PC-9 (cell line): ENCODE data around the gene ELF4. TPM values are rescaled to one million over a fixed set of nuclear protein-coding genes. Genes with fewer than 3 reads are reported as not detected.

Source experiments
- BruUV-seq: library from RNA; stranded (reverse); fragments of 400-500 nt; replicated peaks from 2 replicates; lab custom pipeline; 2021; lab: Mats Ljungman, UMichigan
- CTCF ChIA-PET: fragments of 300-600 bp; sonication (Branson Sonifier 250); formaldehyde crosslinking; loops from one replicate; lab custom pipeline; 2022; ENCODE audit warnings: antibody characterized with exemption; lab: Charles Lee
- POLR2A ChIA-PET: fragments of 300-600 bp; sonication (Branson Sonifier 250); formaldehyde crosslinking; loops from one replicate; lab custom pipeline; 2022; ENCODE audit warnings: antibody characterized with exemption; ENCODE audit not compliant: unreplicated experiment; lab: Charles Lee
- DNase-seq, 2 experiments: peaks; one replicate each; pipeline versions ENCODE4 v3.0.0 to v3.0.0-alpha.2; 2015 to 2022; ENCODE audit warnings: mixed read lengths in 1 of 2
- H2AFZ ChIP-seq: fragments of 200-600 bp; sonication (generic); 2 replicates; pipeline ENCODE4 v1.8.1; 2017; ENCODE audit warnings: antibody characterized with exemption
- H3F3A ChIP-seq: fragments of 200-600 bp; sonication (generic); 2 replicates; pipeline ENCODE4 v1.8.1; 2017; ENCODE audit warnings: antibody characterized with exemption, mild to moderate bottlenecking, low read depth; ENCODE audit not compliant: insufficient read depth
- H3K27ac ChIP-seq: fragments of 200-600 bp; sonication (generic); 2 replicates; pipeline ENCODE4 v1.6.1; 2016; ENCODE audit warnings: mixed run types
- H3K27me3 ChIP-seq: fragments of 200-600 bp; sonication (generic); 2 replicates; pipeline ENCODE4 v1.6.1; 2016; ENCODE audit warnings: low read depth, mixed run types; ENCODE audit not compliant: insufficient read depth
- H3K36me3 ChIP-seq: fragments of 200-600 bp; sonication (generic); 2 replicates; pipeline ENCODE4 v1.6.1; 2016; ENCODE audit warnings: low read depth, mixed run types
- H3K4me1 ChIP-seq: fragments of 200-600 bp; sonication (generic); replicated peaks from 2 replicates; pipeline ENCODE4 v1.6.1; 2016; ENCODE audit warnings: mixed run types; ENCODE audit not compliant: insufficient read depth
- H3K4me2 ChIP-seq: fragments of 200-600 bp; sonication (generic); 2 replicates; pipeline ENCODE4 v1.6.1; 2017; ENCODE audit warnings: mixed run types
- H3K4me3 ChIP-seq: fragments of 200-600 bp; sonication (generic); 2 replicates; pipeline ENCODE4 v1.6.1; 2016; ENCODE audit warnings: mixed run types
- H3K79me2 ChIP-seq: fragments of 200-600 bp; sonication (generic); 2 replicates; pipeline ENCODE4 v1.6.1; 2017; ENCODE audit warnings: low read depth, mixed run types
- H3K9me2 ChIP-seq: fragments of 200-600 bp; sonication (generic); 2 replicates; pipeline ENCODE4 v1.8.1; 2017; ENCODE audit warnings: mild to moderate bottlenecking; ENCODE audit not compliant: insufficient read depth
- H3K9me3 ChIP-seq: fragments of 200-600 bp; sonication (generic); 2 replicates; pipeline ENCODE4 v1.8.1; 2016; ENCODE audit warnings: low read depth; ENCODE audit not compliant: insufficient read depth
- H4K20me1 ChIP-seq: fragments of 200-600 bp; sonication (generic); 2 replicates; pipeline ENCODE4 v1.8.1; 2017; ENCODE audit not compliant: insufficient read depth
- EZH2 ChIP-seq: fragments of 200-600 bp; sonication (generic); IDR thresholded peaks from 2 replicates; pipeline ENCODE4 v1.8.0; 2017; ENCODE audit warnings: antibody characterized with exemption, low read depth
- intact Hi-C: fragments of 100-400 bp; cut with micrococcal nuclease; formaldehyde crosslinking; loops from one replicate; pipeline ENCODE4 v1.10.0; 2022; ENCODE audit not compliant: unreplicated experiment
- total RNA-seq: library from RNA; stranded (reverse); gene quantifications from 2 replicates; pipeline ENCODE4 v1.2.3, GENCODE V29; 2021
- TF ChIP-seq, protein P1 (sequence below): fragments of 200-600 bp; sonication (generic); conservative IDR thresholded peaks from 2 replicates; pipeline ENCODE4 v1.6.1; 2017; ENCODE audit warnings: mixed run types, antibody characterized with exemption, mild to moderate bottlenecking, moderate library complexity

The ELF4 gene
- total RNA-seq, 1 experiment from 2014 or later: 60.3 TPM

DNA sequence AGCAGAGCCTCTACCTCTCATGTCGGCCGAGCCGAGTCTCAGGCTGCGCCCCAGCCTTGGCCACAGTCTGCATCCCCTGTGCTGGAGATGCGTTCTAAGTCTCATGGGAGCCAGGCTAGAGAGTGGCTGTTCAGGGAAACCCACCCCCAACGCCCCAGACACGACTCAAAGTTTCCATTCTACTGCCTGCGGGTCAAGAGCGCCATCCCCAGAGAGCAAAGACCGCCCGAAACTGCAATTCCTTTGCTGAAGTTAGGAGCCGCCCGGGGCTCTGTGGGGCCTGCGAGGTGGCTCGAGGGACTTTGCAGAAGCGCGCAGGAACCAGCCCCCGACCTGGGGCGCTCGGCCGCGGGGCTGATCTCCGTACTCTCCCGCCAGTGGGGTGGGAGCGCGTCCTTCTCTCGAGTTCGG is 10.0 kb upstream of the ELF4 start:
- Histone ChIP-seq H3K27ac (peak overlapping the region; percentile 66), H3F3A (peaks cover 27% of the 10 kb centered on the region), H3K4me2 (peak overlapping the region; percentile 81), H3K4me1 (peaks cover 75% of the 10 kb centered on the region), H3K36me3 (no peaks in the 10 kb centered on the region), H3K4me3 (peak overlapping the region; percentile 51; the same call in 1 of the 2 replicates), H3K9me2 (no peaks in the 10 kb centered on the region), H3K27me3 (no peaks in the 10 kb centered on the region), H3K9me3 (no peaks in the 10 kb centered on the region), H4K20me1 (no peaks in the 10 kb centered on the region), H2AFZ (peak overlapping the region; percentile 45; the same call in 1 of the 2 replicates), H3K79me2 (no peaks in the 10 kb centered on the region)
- CTCF ChIA-PET: no interaction called here
- no peak for TF ChIP-seq EZH2
- TF ChIP-seq, protein P1, sequence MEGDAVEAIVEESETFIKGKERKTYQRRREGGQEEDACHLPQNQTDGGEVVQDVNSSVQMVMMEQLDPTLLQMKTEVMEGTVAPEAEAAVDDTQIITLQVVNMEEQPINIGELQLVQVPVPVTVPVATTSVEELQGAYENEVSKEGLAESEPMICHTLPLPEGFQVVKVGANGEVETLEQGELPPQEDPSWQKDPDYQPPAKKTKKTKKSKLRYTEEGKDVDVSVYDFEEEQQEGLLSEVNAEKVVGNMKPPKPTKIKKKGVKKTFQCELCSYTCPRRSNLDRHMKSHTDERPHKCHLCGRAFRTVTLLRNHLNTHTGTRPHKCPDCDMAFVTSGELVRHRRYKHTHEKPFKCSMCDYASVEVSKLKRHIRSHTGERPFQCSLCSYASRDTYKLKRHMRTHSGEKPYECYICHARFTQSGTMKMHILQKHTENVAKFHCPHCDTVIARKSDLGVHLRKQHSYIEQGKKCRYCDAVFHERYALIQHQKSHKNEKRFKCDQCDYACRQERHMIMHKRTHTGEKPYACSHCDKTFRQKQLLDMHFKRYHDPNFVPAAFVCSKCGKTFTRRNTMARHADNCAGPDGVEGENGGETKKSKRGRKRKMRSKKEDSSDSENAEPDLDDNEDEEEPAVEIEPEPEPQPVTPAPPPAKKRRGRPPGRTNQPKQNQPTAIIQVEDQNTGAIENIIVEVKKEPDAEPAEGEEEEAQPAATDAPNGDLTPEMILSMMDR: no peak
- DNase-seq: no peak
- intact Hi-C loops: no loop called here
- no TSS peak for BruUV-seq
- POLR2A ChIA-PET: no interaction called here

DNA sequence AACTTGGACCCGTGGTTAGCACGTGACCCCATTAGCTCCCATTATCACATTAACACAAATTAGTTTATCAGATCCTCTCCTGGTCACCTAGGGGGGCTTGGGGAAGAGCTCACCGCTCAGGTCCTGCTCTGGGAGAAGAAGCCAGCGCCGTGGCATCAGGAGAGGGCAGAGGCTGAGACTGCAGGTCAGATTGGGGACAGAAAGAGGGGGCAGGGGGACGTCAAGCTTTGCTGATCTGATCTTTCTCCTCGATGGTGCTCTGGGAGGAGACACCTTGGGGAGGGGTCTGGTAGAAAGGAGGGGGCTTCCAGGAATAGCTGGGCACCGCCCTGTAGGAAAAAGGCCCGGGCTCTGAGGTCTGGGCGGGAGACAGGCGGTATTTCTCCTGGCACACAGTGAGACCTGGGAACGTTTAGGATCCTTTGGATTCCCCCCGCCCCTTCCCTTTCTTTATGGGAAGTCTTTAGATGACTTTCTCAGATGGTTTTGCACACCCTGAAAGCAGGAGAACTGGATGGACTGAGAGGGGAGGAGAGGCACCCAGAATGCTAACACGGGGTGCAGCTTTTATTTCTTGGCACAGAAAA is 9.1 kb upstream of the ELF4 start:
- POLR2A ChIA-PET: no interaction called here
- no TSS peak for BruUV-seq
- TF ChIP-seq, protein P1: no peak
- TF ChIP-seq EZH2: no peak
- Histone ChIP-seq H3K36me3 (no peaks in the 10 kb centered on the region), H3F3A (peaks cover 34% of the 10 kb centered on the region), H3K4me1 (peaks cover 78% of the 10 kb centered on the region), H3K9me2 (no peaks in the 10 kb centered on the region), H3K9me3 (no peaks in the 10 kb centered on the region), H3K27me3 (no peaks in the 10 kb centered on the region), H2AFZ (no peak overlapping the region), H3K79me2 (no peaks in the 10 kb centered on the region), H4K20me1 (no peaks in the 10 kb centered on the region), H3K4me2 (peak overlapping the region; percentile 81), H3K27ac (no peak overlapping the region), H3K4me3 (no peak overlapping the region)
- DNase-seq: no peak
- intact Hi-C loops: no loop called here
- CTCF ChIA-PET: interaction anchor here (0.6 to 0.7 kb wide), 2 partner anchors 59 to 84 kb away, joined by 4 read pairs; no protein-coding TSS in a partner anchor

DNA sequence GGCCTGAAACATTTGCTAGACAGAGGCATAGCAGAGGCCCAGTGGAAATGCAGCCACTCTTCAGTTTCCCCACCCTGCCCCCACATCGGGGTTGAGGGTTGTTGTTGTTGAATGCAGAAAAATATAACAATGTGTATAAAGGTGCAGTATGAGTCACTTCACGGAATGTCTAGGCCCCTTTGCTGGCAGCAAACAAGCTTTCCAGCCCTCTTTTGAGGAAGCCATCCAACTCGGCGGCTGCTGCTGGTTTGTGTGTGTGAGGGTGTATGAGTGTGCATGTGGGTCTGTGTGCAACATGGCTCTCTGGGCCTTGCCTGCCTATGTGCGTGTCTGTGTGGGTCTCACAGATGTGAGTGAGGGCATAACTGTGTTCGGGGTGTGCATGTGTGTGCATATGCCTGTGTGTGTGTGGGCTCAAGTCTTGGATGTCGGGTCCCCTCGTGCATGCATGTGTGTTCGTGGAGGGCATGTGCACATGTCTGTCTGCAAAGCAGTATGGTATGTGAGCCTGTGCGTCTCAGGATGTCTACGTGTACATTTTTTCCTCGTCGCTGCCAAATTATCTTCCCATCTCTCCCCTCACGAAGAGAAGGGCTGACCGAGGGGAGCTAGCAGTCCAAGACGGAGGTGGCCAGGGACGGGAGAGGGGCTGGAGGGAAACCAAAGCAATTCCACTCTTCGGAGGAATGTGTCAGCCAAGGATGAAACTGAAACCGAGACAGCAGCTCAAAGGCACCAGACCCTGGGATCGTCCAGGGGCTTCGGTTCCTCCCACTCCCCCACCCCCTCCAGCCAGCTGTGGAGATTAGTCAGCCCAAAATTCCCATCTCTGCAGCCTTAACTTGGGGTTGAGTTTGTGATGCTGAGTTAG is 8.4 kb upstream of the ELF4 start:
- Histone ChIP-seq H3K27ac (peak overlapping the region; percentile 66), H3K79me2 (no peaks in the 10 kb centered on the region), H3K4me2 (peak overlapping the region; percentile 81), H3K4me1 (peaks cover 85% of the 10 kb centered on the region), H3K27me3 (no peaks in the 10 kb centered on the region), H3K9me3 (no peaks in the 10 kb centered on the region), H3F3A (peaks cover 39% of the 10 kb centered on the region), H4K20me1 (no peaks in the 10 kb centered on the region), H3K9me2 (no peaks in the 10 kb centered on the region), H3K36me3 (no peaks in the 10 kb centered on the region), H3K4me3 (peak overlapping the region; percentile 30; the same call in 1 of the 2 replicates), H2AFZ (no peak overlapping the region)
- BruUV-seq: no TSS peak
- CTCF ChIA-PET: interaction anchor here (0.7 kb wide), 1 partner anchor 85 kb away, joined by 4 read pairs; no protein-coding TSS in a partner anchor
- POLR2A ChIA-PET: no interaction called here
- DNase-seq: peak; percentile 71 to 85
- TF ChIP-seq, protein P1: no peak
- no peak for TF ChIP-seq EZH2
- intact Hi-C loops: no loop called here
